Activated T-cell treated with anti-CD3 and anti-CD28 coated beads for 4 hours (primary cell): ENCODE data around the gene DNAH10.
"Not testable (repeated sequence)": the region's sequence is repeated elsewhere in the genome, so short reads cannot be mapped to it uniquely, and the experiment has no call there.

Source experiments
- DNase-seq: peaks from one replicate; pipeline ENCODE4 v3.0.0-alpha.2; 2020

DNAH10 gene

DNA sequence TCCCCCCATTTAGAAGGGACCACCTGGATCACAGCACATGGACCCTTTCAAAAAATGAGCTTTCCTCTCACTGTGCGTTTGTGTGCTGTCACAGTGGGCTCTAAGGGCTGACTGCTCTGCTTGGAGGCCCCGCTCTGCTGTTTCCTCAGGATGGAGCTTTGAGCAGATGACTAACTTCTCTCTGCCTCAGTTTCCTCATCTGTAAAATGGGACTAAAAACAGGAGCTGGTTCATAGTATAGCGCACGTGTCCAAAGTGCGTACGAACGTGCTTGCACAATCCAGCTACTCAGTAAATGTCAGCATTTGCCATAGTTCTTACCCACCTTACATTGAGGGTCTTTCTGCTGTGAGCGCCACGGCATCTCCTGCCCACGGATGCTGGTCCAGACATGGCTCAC lies 12.7 kb upstream of the DNAH10 start:
- DNase-seq, result no peak

GRCh38 chr12:123750159-123750656 lies 11.9 kb upstream of the DNAH10 start:
- no peak for DNase-seq

DNA sequence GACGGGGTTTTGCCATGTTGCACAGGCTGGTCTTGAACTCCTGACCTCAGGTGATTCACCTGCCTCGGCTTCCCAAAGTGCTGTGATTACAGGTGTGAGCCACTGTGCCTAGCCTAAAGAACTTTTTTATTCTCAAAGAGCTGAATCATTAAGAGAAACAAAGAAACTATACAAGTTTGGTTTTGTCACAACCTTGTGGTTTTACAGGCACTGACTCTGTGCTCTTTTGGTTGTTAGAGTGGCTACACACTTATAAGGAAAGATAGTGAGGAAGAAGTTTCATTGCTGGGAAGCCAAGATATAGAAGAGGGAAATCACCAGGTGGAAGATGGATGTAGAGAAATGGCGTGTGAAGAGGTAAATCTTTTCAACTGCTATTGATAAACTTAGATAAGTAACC lies 10.1 kb upstream of the DNAH10 start:
- no peak for DNase-seq

DNA sequence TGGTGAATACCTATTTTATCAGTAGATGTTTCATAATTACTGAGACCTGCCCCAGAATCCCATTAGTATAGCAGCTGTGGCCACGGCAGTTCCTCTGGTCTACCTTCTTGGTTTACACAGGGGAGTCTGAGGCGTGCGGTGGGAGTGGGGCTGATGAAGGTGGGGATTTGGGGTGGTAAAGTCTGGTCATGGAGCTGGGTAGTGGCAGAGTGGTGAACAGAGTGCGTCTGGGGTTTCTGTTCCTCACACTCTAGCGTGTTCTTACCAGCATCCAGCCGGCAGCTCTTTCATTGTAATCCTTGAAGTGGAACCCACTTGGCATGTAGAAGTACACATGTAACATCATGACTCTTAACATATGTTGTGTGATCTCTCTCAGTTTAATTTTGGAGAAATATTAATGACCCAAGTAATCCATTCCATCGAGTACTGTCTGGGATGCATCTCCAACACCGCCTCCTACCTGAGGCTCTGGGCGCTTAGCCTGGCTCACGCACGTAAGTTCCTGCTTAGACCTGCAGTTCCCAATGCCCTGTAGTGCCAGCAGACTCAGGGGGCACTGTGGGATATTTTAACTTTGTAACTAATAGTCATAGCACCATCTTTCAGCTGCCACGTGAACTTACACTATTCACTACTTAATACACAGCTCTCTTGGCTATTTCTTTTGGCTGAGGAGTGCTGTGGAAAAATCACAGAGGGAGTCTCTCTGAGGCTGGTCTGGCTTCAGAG lies 7.9 kb upstream of the DNAH10 start:
- no peak for DNase-seq

GRCh38 chr12:123757561-123757960 lies 4.5 kb upstream of the DNAH10 start:
- no peak for DNase-seq

DNA sequence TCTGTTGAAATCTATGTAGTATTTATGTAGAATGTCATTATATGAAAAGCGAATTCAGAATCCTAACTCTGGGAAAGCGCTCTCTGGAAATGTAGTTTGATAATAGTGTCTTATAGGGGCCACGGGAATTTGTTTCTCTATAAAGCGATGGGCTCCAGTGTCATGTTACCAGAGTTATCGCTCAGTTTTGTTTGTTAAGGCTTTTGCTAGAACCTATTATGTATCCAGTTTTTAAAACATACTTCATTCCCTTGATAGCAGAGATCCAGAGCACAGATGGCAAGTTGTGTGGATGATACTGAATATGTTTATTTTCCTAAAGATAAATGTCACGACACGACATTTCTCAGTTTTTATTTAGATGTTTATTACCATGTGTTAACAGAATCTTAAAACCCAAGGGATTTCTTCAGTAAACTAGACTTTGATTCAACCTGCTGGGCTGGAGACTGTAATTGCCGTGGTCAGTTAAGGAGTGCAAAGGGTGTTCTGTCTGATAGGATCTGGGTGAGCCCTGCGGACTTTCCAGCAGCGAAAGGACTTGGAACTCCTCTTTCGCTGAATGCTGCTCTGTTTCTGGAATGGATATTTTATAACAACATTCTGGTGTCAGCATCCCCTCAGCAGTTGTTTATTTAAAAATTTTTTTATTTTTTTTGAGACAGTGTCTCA lies 1.7 kb upstream of the DNAH10 start:
- no peak for DNase-seq

GRCh38 chr12:123762715-123763052 lies 583 bp downstream of the DNAH10 start:
- no peak for DNase-seq

- DNase-seq, result no peak
Measured at GRCh38 chr12:123763093-123763492, 992 bp downstream of the DNAH10 start.

- no peak for DNase-seq
Measured at GRCh38 chr12:123764109-123764508, 2.0 kb downstream of the DNAH10 start.

GRCh38 chr12:123765504-123766035 lies 3.5 kb downstream of the DNAH10 start:
- no peak for DNase-seq

DNA sequence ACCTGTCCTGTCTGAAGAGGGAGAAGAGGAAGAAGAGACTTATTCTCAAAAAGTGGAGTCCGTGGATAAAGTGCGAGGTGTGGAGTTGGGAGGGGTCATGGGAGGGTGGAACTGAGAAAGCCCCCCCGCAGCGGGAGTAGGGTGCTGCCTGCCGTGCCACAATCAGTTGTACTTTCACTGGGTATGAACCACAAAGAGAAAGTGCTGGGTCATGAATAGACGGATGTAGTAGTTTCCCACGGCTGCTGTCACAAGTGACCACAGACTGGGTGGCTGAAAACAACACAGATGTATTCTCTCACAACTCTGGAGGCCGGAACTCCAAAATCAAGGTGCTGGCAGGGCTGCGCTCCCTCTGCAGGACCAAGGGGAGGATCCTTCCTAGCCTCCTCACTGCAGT lies 5.5 kb downstream of the DNAH10 start:
- no peak for DNase-seq

- no peak for DNase-seq
Measured at GRCh38 chr12:123771261-123771660, 9.2 kb downstream of the DNAH10 start.

DNA sequence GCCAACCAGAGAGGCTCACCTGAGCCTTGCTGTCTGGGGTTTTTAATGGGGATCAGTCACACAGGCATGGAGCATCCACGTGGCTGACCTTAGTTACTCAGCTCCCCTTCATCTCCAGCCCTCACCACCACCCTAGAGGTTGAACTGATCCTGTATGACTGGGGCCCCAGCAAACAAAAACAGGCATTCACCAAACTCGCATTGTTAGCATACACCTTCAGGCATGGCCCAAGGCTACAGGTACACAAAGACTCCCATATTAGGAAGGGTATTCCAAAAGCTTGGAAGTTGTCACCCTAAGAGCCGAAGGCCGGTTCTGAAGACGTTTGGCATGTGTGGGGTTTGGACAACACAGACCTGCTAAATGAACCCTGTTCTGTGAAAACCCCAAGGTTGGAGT lies 10.0 kb downstream of the DNAH10 start:
- no peak for DNase-seq

DNA sequence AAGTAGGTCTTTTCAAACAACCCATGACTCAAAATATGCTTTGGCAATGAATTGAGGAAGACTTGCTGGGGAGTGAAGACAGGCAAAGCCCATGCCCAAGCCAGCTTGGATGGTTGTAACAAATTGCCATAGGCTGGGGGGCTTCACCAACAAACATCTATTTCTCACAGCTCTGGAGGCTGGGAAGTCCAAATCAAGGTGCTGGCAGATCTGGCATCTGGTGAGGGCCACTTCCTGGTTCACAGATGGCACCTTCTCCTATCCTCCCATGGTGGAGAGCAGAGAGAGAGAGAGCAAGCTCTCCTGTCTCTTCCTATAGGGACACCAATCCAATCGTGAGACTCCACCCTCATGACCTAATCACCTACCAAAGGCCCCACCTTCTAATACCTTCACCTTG lies 11.3 kb downstream of the DNAH10 start:
- no peak for DNase-seq

DNA sequence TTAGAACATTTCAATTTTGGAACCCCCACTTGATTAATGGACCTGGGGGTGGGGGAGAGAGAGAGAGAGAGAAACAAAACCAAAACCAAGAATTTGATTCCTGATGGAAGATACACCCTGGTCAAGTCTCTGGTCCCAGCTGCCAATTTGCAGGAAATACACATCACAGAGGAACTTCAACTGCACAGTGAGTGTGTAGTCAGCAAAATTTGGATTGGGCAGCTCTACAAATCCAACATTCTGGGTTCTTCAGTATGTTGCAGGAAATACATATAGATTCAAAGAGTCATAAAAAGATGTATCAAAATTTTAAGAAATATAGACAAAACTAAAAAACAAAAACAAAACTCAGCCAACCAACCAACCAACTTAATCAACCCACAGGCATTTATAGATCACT lies 17.4 kb downstream of the DNAH10 start:
- DNase-seq, result no peak

GRCh38 chr12:123782997-123783792 lies 21.1 kb downstream of the DNAH10 start:
- DNase-seq, result no peak

DNA sequence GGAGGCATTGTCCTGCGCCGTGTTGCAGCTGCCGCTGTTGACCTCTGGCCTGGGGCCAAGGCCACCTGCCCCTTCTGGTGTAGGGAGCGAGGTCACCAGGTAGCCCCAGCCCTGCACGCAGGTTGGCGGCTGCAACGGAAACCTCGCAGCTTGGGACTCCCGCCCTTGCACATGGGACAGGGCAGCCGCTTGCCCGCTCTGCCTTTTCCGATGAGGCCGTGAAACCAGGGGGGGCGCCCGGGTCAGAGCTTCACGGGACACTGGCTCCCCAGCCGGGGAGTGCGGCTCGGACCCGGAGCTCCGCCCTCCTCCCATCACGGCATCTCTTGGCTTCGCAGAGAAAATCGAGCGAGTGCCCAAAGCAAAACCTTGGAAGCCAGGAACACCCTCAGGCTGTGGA lies 25.4 kb downstream of the DNAH10 start:
- DNase-seq, result no peak

DNA sequence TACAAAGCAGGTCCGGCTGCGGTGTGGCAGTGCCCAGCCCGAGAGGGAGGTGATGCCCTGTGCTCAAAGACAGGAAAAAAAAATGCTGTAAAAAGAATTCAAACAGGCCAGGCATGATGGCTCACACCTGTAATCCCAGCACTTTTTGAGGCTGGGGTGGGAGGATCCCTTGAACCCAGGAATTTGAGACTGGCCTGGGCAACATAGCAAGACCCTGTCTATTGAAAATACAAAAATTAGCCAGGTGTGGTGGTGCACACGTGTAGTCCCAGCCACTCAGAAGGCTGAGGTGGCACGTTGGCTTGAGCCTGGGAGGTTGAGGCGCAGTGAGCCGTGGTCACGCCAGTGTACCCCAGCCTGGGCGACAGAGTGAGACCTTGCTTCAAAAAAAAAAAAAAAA lies 26.4 kb downstream of the DNAH10 start:
- DNase-seq, result no peak

GRCh38 chr12:123789422-123789821 lies 27.3 kb downstream of the DNAH10 start:
- DNase-seq, result not testable (repeated sequence)

DNA sequence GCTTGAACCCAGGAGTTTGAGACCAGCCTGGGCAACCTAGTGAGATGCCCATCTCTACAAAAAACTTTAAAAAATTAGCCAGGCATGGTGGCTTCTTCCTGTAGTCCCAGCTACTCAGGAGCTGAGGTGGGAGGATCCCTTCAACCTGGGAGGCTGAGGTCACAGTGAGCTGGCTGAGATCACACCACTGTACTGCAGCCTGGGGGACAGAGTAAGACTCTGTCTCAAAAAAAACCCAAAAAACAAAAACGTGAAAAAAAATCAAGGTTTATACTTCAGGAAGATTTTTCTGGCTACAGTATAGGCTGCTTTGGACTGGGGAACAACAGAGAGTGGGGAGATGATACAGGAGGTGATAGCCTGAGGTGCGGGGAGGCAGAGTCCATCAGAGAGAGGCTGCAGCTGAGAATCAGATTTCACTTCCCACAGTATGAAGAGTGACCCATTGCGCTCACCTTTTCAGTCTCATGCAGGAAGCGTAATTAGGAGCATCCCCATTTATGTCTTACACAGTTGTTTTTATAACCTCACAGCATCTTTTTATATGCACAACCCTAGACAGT lies 28.9 kb downstream of the DNAH10 start:
- DNase-seq, result no peak

GRCh38 chr12:123794027-123794426 lies 31.9 kb downstream of the DNAH10 start:
- no peak for DNase-seq

GRCh38 chr12:123798518-123798917 lies 36.4 kb downstream of the DNAH10 start:
- no peak for DNase-seq

GRCh38 chr12:123799227-123799626 lies 37.1 kb downstream of the DNAH10 start:
- no peak for DNase-seq
